Type B pancreatic cell (in vitro differentiated cells): ENCODE results near the gene MRPS18B. TPM values are rescaled to one million over a fixed set of nuclear protein-coding genes. Genes with fewer than 3 reads are reported as not detected.

Experiments
- DNase-seq: peaks from one replicate; pipeline ENCODE4 v3.0.0; 2021; ENCODE audit warnings: mixed read lengths; ENCODE audit not compliant: unreplicated experiment; ENCODE audit errors: extremely low spot score
- H3K27ac Mint-ChIP-seq: 2 replicates; pipeline ENCODE4 v1.8.0; 2021; ENCODE audit warnings: mild to moderate bottlenecking, mixed read lengths
- H3K27me3 Mint-ChIP-seq: 2 replicates; pipeline ENCODE4 v1.8.0; 2021; ENCODE audit warnings: mixed read lengths
- H3K36me3 Mint-ChIP-seq: 2 replicates; pipeline ENCODE4 v1.8.0; 2021; ENCODE audit warnings: mixed read lengths
- H3K4me1 Mint-ChIP-seq: one replicate; pipeline ENCODE4 v1.8.0; 2021; ENCODE audit warnings: mixed read lengths; ENCODE audit not compliant: unreplicated experiment
- H3K4me3 Mint-ChIP-seq: 2 replicates; pipeline ENCODE4 v1.8.0; 2021; ENCODE audit warnings: mild to moderate bottlenecking, mixed read lengths
- H3K9me3 Mint-ChIP-seq: 2 replicates; pipeline ENCODE4 v1.8.0; 2021; ENCODE audit warnings: mixed read lengths
- microRNA-seq: library from miRNA; unstranded; fragments of <30 nt; microRNA quantifications from one replicate; pipeline ENCODE4, GENCODE V29; 2020
- total RNA-seq: library from RNA; stranded (reverse); gene quantifications from 2 replicates; pipeline ENCODE4 v1.2.1, GENCODE V29; 2021; ENCODE audit warnings: low replicate concordance
- TF ChIP-seq, protein P1 (sequence below): fragments of 200-600 bp; sonication (generic); conservative IDR thresholded peaks from 2 replicates; pipeline ENCODE4 v1.5.0; 2021; ENCODE audit warnings: antibody characterized with exemption, mild to moderate bottlenecking

MRPS18B gene
- total RNA-seq, 1 donor from 2014 or later: 45.3 TPM

- H3K4me3 Mint-ChIP-seq: peak within 1 kb of the TSS; percentile 86
- TF ChIP-seq, protein P1, sequence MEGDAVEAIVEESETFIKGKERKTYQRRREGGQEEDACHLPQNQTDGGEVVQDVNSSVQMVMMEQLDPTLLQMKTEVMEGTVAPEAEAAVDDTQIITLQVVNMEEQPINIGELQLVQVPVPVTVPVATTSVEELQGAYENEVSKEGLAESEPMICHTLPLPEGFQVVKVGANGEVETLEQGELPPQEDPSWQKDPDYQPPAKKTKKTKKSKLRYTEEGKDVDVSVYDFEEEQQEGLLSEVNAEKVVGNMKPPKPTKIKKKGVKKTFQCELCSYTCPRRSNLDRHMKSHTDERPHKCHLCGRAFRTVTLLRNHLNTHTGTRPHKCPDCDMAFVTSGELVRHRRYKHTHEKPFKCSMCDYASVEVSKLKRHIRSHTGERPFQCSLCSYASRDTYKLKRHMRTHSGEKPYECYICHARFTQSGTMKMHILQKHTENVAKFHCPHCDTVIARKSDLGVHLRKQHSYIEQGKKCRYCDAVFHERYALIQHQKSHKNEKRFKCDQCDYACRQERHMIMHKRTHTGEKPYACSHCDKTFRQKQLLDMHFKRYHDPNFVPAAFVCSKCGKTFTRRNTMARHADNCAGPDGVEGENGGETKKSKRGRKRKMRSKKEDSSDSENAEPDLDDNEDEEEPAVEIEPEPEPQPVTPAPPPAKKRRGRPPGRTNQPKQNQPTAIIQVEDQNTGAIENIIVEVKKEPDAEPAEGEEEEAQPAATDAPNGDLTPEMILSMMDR: peak; percentile 92
- H3K27me3 Mint-ChIP-seq: no peaks in the 10 kb centered on the region
- peaks cover 6% of the 10 kb centered on the region for H3K36me3 Mint-ChIP-seq
- H3K4me1 Mint-ChIP-seq: peaks cover 8% of the 10 kb centered on the region
- H3K27ac Mint-ChIP-seq: peak within 1 kb of the TSS; percentile 84
- H3K9me3 Mint-ChIP-seq: no peaks in the 10 kb centered on the region
- peak; percentile 92 for DNase-seq
Measured at GRCh38 chr6:30672445-30673253, 55.0 kb downstream of the MRPS18B start, which contains the start of gene DHX16. Gene DHX16, minus strand, starts transcription at chr6:30673006. Its CDS starts 165 bp downstream, at chr6:30672841.

Small RNA genes lying within 50 kb of the gene (microRNA-seq; reads per million reads assigned to microRNA genes)
- 187 reads per million, percentile 68 among the genes with 10 or more reads in this experiment for gene MIR877

Other genes starting within 250 kb of the MRPS18B start
- 50.8 and 109 TPM in 2 replicates for gene HLA-E, start 128.3 kb upstream of the MRPS18B start, total RNA-seq
- 59.3 and 67.1 TPM in 2 replicates for gene GNL1, start 61.4 kb upstream of the MRPS18B start, total RNA-seq
- gene PRR3, start 60.5 kb upstream of the MRPS18B start, total RNA-seq: 10.7 and 32.5 TPM in 2 replicates
- 64.2 and 69.2 TPM in 2 replicates for gene ABCF1, start 46.4 kb upstream of the MRPS18B start, total RNA-seq
- gene PPP1R10, start 597 bp upstream of the MRPS18B start, total RNA-seq: 84.3 and 116 TPM in 2 replicates
- 23.1 and 47.0 TPM in 2 replicates for gene ATAT1, start 9.0 kb downstream of the MRPS18B start, total RNA-seq
- gene C6orf136, start 29.3 kb downstream of the MRPS18B start, total RNA-seq: 16.0 and 27.1 TPM in 2 replicates
- 29.0 and 29.6 TPM in 2 replicates for gene DHX16, start 55.2 kb downstream of the MRPS18B start, total RNA-seq
- gene PPP1R18, start 68.8 kb downstream of the MRPS18B start, total RNA-seq: 16.8 and 33.1 TPM in 2 replicates
- 21.8 and 48.9 TPM in 2 replicates for gene NRM, start 73.1 kb downstream of the MRPS18B start, total RNA-seq
- gene MDC1, start 99.4 kb downstream of the MRPS18B start, total RNA-seq: 30.1 and 71.3 TPM in 2 replicates
- gene TUBB, start 102.5 kb downstream of the MRPS18B start, total RNA-seq: 560 and 1,225 TPM in 2 replicates
- gene FLOT1, start 124.8 kb downstream of the MRPS18B start, total RNA-seq: 72.9 and 94.8 TPM in 2 replicates
- gene IER3, start 126.7 kb downstream of the MRPS18B start, total RNA-seq: 24.3 and 40.1 TPM in 2 replicates